Stimulated activated CD8-positive, alpha-beta memory T cell treated with anti-CD3 and anti-CD28 coated beads, Interleukin-7, amount 100 ng/mL, for 48 hours (primary cell): ENCODE measurements around the gene BIRC2.
"Not testable (repeated sequence)": the region's sequence is repeated elsewhere in the genome, so short reads cannot be mapped to it uniquely, and the experiment has no call there.

Source experiments
- DNase-seq, 2 donors: peaks; one replicate each; pipeline ENCODE4 v3.0.0-alpha.2; 2020; ENCODE audit warnings: low read depth in 1 of 2; ENCODE audit errors: extremely low read depth in 1 of 2

BIRC2 gene

GRCh38 chr11:102374633-102375424, 27.8 kb downstream of the BIRC2 start:
- DNase-seq: not testable (repeated sequence)

GRCh38 chr11:102375720-102376399, 28.8 kb downstream of the BIRC2 start:
- DNase-seq: no peak

GRCh38 chr11:102377891-102378290, 30.9 kb downstream of the BIRC2 start:
- no peak for DNase-seq

GRCh38 chr11:102378818-102379217, 31.8 kb downstream of the BIRC2 start:
- DNase-seq: no peak

GRCh38 chr11:102382384-102382783, 35.4 kb downstream of the BIRC2 start:
- no peak for DNase-seq

GRCh38 chr11:102383839-102384238, 36.8 kb downstream of the BIRC2 start:
- DNase-seq: no peak

- no peak for DNase-seq
Observed at GRCh38 chr11:102384419-102385079, 37.5 kb downstream of the BIRC2 start.

- DNase-seq: no peak
Observed at GRCh38 chr11:102385085-102386007, 38.3 kb downstream of the BIRC2 start.

GRCh38 chr11:102386136-102386734, 39.2 kb downstream of the BIRC2 start:
- DNase-seq: no peak

- DNase-seq: no peak
Observed at GRCh38 chr11:102387043-102387781, 40.2 kb downstream of the BIRC2 start.

GRCh38 chr11:102389253-102389652, 42.2 kb downstream of the BIRC2 start:
- no peak for DNase-seq

GRCh38 chr11:102390667-102391465, 43.9 kb downstream of the BIRC2 start:
- DNase-seq: peak; percentile 10 to 15

- DNase-seq: no peak
Observed at GRCh38 chr11:102391549-102392237, 44.7 kb downstream of the BIRC2 start.

- DNase-seq: no peak
Observed at GRCh38 chr11:102393272-102393730, 46.3 kb downstream of the BIRC2 start.

GRCh38 chr11:102395720-102396393, 48.8 kb downstream of the BIRC2 start:
- DNase-seq: no peak

GRCh38 chr11:102396708-102397563, 49.9 kb downstream of the BIRC2 start:
- no peak for DNase-seq

- no peak for DNase-seq
Observed at GRCh38 chr11:102398297-102398696, 51.3 kb downstream of the BIRC2 start.
